Fibroblast of the aortic adventitia (primary cell): Measurements from ENCODE around the gene PIP5K1B. TPM values are rescaled to one million over a fixed set of nuclear protein-coding genes. Genes with fewer than 3 reads are reported as not detected.

ENCODE experiments used
- DNase-seq: peaks from one replicate; pipeline ENCODE4 v3.0.0-alpha.2; 2010; ENCODE audit warnings: low read depth
- H3K4me3 ChIP-seq: 2 replicates; pipeline ENCODE4 v1.5.1; 2011; ENCODE audit warnings: low read depth, mild to moderate bottlenecking, control low read depth, low read length, moderate library complexity
- total RNA-seq: library from RNA; depleted of rRNA; stranded (reverse); fragments of >200 nt; gene quantifications from 2 replicates; pipeline ENCODE4 v1.2.3, GENCODE V29; 2012; ENCODE audit warnings: low replicate concordance
- TF ChIP-seq, protein P1 (sequence below): IDR thresholded peaks from 2 replicates; pipeline ENCODE4 v1.5.1; 2011; ENCODE audit warnings: mild to moderate bottlenecking, low read length, control low read depth, inconsistent platforms; ENCODE audit not compliant: insufficient read depth

The PIP5K1B gene
- total RNA-seq, 1 donor: not detected

DNA sequence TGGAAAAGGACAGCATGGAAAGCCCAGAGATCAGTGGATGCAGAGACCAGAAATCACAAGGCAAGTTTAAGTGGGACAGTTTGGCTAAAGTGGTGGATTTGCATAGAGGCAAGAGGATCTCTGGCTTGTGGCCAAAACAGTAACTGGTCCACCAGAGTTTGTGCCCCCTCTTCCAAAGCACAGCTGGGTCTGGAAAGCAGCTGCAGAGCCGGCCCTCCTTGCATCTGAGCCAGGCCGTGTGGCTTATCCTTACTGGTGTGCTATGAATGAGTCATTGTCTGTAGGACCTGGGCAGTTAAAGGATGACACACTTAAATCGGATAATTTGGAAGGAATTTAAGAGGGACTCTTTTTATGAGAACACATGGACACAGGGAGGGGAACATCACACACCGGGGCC is 146.6 kb downstream of the PIP5K1B start:
- no peak overlapping the region for H3K4me3 ChIP-seq
- no peak for DNase-seq
- TF ChIP-seq, protein P1, sequence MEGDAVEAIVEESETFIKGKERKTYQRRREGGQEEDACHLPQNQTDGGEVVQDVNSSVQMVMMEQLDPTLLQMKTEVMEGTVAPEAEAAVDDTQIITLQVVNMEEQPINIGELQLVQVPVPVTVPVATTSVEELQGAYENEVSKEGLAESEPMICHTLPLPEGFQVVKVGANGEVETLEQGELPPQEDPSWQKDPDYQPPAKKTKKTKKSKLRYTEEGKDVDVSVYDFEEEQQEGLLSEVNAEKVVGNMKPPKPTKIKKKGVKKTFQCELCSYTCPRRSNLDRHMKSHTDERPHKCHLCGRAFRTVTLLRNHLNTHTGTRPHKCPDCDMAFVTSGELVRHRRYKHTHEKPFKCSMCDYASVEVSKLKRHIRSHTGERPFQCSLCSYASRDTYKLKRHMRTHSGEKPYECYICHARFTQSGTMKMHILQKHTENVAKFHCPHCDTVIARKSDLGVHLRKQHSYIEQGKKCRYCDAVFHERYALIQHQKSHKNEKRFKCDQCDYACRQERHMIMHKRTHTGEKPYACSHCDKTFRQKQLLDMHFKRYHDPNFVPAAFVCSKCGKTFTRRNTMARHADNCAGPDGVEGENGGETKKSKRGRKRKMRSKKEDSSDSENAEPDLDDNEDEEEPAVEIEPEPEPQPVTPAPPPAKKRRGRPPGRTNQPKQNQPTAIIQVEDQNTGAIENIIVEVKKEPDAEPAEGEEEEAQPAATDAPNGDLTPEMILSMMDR: no peak

DNA sequence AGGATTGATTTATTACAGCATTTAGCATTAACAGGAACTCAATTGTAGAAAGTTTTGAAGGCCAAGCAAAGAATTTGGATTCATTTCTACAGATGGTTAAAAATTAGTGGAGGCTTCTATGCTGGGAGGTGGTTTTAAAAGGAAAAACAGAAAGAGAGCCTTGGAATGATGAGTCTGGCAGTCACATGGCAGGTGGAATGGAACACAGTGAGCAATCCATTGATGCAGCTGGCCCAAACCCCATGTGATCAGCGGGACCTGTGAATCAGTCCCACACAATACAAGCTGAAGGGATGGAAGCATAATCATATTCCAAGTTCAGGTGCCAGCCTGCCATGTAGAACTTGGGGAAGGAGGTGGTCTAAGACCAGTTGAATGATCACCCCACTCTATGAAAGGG is 147.9 kb downstream of the PIP5K1B start:
- TF ChIP-seq, protein P1: no peak
- no peak for DNase-seq
- H3K4me3 ChIP-seq: no peak overlapping the region

DNA sequence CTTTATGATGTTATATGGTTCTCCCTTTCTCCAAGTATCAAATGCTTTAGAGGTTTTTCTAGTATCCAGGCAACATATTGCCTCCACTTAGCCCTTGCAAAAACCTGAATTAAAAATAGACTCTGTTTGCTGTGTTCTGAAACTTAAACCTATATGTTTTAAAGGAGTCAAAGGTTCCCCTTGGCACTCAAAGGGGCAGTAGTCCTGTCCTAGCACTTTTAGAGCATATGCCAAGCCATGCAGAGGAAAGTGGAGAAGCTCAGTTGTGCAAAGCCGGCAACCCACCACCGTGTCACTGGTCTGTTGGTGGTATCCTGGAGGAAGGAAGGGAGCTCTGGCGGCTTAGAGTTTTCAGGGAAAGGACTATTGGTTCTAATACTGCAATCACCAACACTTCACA is 154.3 kb downstream of the PIP5K1B start:
- no peak for DNase-seq
- no peak overlapping the region for H3K4me3 ChIP-seq
- TF ChIP-seq, protein P1: no peak

DNA sequence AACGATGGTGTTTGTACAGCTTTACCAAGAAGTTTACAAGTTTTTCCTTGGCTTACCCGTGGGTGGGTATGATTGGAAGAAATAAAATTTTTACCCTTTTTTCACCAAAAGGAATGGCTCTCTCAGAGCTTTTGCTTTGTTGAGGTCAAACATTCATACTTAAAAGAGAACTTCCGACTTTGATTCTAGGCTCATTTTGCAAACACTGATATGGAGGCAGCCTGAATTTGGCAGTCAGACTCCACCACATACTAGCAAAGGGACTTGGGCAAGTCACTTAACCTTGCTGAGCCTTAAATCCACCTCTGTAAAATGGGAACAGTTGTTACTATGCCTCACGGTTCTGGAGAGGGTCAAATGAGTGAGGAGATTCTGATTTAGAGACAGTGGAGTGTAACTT is 155.4 kb downstream of the PIP5K1B start:
- DNase-seq: no peak
- TF ChIP-seq, protein P1: no peak
- H3K4me3 ChIP-seq: no peak overlapping the region

DNA sequence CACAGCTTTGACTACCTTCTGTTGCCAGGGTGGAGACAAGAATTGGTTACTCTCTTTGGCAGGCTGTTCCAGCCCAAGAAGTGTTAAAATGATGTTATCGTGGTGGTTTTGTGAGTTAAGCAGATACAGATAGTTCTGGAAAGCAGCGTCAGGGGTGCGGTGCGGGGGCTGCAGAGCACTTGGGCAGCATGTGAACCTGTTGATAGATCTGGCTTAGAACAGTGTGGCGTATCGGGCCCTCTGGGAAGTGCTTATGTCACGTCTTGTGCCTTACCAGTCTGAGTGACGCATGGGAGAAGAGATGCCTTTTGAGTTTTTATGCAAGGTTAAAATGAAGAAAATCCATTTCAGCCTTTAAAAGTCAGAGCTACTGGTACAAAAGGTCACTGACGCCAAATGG is 156.4 kb downstream of the PIP5K1B start:
- H3K4me3 ChIP-seq: no peak overlapping the region
- no peak for DNase-seq
- TF ChIP-seq, protein P1: no peak

DNA sequence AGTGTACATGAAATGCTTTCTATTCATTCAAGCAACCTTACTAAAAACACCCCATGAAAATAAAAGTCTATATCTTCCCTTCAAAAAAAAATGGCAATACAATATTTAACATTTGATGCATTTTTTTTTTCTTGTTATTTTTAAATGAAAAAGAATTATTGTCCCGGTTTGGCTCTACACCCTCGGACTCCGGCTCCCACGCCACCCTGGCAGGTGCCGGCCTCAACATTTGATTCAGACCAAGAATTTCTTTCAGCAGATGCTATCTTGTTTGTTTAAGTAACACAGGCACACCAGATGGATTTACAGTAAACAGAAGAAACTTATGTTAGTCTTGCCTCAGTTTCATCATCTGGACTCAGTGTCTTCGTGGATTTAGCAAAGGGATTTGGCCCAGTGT is 162.0 kb downstream of the PIP5K1B start:
- DNase-seq: no peak
- TF ChIP-seq, protein P1: no peak
- H3K4me3 ChIP-seq: no peak overlapping the region

DNA sequence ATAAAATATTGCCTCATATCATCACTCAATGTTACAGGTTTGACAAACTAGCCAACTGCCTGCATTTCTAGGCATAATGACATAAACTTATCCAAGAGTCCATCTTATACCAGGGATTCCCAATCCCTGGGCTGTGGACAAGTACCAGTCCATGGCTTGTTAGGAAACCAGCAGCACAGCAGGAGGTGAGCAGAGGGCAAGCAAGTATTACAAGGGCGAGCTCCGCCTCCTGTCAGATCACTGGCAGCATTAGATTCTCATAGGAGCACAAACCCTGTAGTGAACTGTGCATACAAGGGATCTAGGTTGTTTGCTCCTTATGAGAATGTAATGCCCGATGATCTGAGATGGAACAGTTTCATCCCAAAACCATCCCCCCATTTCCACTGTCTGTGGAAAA is 164.0 kb downstream of the PIP5K1B start:
- H3K4me3 ChIP-seq: no peak overlapping the region
- TF ChIP-seq, protein P1: no peak
- DNase-seq: no peak
